Measurements from ENCODE around the gene ARL15.
"Not testable (repeated sequence)": the region's sequence is repeated elsewhere in the genome, so short reads cannot be mapped to it uniquely, and the experiment has no call there.

ARL15 gene

GRCh38 chr5:53879708-53880323 is 430.6 kb downstream of the ARL15 start:
- Histone ChIP-seq H3K36me3 (ENCODE audit: control insufficient read depth in 1 of 2, insufficient read depth in 2 of 2, low read length in 2 of 2) (no peaks in the 10 kb centered on the region), H3K27me3 (ENCODE audit: low read depth, low read length) (no peaks in the 10 kb centered on the region), H3K27ac (ENCODE audit: low read length) (no peak overlapping the region), H3K9me3 (ENCODE audit: control insufficient read depth in 1 of 2, low read length in 2 of 2) (no peaks in the 10 kb centered on the region), H3K4me1 (ENCODE audit: control insufficient read depth in 1 of 2, insufficient read depth in 2 of 2, low read length in 2 of 2) (no peaks in the 10 kb centered on the region), H3K4me3 (ENCODE audit: low read depth in 1 of 2, low read length in 2 of 2) (no peak overlapping the region)

DNA sequence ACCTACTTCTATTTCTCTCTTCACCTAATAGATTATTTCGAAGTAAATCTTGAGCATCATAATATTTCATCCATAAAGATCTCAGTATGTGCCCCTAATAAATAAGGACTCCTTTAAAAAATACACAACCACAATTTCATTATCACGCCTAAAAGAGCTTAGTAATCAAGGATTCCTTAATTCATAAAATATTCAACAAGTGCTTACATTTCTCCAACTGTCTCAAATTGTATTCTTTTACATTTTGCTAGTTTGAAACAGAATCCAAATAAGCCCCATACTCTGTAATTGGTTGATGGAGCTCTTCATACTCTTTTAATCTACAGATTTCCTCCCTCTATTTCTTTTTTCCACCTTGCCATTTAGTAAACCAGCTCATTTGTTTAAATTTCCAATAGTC is 432.4 kb downstream of the ARL15 start:
- no peaks in the 10 kb centered on the region for H3K36me3 ChIP-seq (ENCODE audit: control insufficient read depth in 1 of 2, insufficient read depth in 2 of 2, low read length in 2 of 2)
- no peaks in the 10 kb centered on the region for H3K27me3 ChIP-seq (ENCODE audit: low read depth, low read length)
- H3K4me1 ChIP-seq (ENCODE audit: control insufficient read depth in 1 of 2, insufficient read depth in 2 of 2, low read length in 2 of 2) = no peaks in the 10 kb centered on the region
- no peak overlapping the region for H3K27ac ChIP-seq (ENCODE audit: low read length)
- H3K9me3 ChIP-seq (ENCODE audit: control insufficient read depth in 1 of 2, low read length in 2 of 2) = no peaks in the 10 kb centered on the region
- no peak overlapping the region for H3K4me3 ChIP-seq (ENCODE audit: low read depth in 1 of 2, low read length in 2 of 2)

- no peaks in the 10 kb centered on the region for H3K27me3 ChIP-seq (ENCODE audit: low read depth, low read length)
- no peak overlapping the region for H3K4me3 ChIP-seq (ENCODE audit: low read depth in 1 of 2, low read length in 2 of 2)
- no peak overlapping the region for H3K27ac ChIP-seq (ENCODE audit: low read length)
- H3K4me1 ChIP-seq (ENCODE audit: control insufficient read depth in 1 of 2, insufficient read depth in 2 of 2, low read length in 2 of 2) = no peaks in the 10 kb centered on the region
- no peaks in the 10 kb centered on the region for H3K9me3 ChIP-seq (ENCODE audit: control insufficient read depth in 1 of 2, low read length in 2 of 2)
- H3K36me3 ChIP-seq (ENCODE audit: control insufficient read depth in 1 of 2, insufficient read depth in 2 of 2, low read length in 2 of 2) = no peaks in the 10 kb centered on the region
These were observed 433.1 kb downstream of the ARL15 start for GRCh38 chr5:53877243-53877642.

DNA sequence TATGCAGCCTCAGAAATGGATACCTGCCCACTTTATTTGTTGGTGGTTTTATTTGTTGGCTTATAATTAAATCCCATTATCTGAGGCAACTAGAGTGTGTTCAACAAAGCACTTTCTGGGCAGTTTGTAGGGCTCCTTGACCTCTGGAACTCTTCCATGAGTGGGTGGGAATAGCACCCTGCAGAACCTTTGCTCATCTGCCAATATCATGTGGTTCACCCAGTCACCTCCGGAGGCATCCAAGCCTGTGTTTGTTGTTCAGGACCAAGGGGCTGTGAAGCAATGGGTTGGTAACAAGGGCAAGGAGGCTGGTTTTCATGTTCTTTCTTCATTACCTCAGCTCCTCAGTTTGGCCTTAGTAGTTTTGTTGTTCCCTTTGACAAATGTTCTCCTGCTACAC is 436.0 kb downstream of the ARL15 start:
- Histone ChIP-seq H3K4me1 (ENCODE audit: control insufficient read depth in 1 of 2, insufficient read depth in 2 of 2, low read length in 2 of 2) (no peaks in the 10 kb centered on the region), H3K27me3 (ENCODE audit: low read depth, low read length) (no peaks in the 10 kb centered on the region), H3K27ac (ENCODE audit: low read length) (no peak overlapping the region), H3K4me3 (ENCODE audit: low read depth in 1 of 2, low read length in 2 of 2) (no peak overlapping the region), H3K9me3 (ENCODE audit: control insufficient read depth in 1 of 2, low read length in 2 of 2) (no peaks in the 10 kb centered on the region), H3K36me3 (ENCODE audit: control insufficient read depth in 1 of 2, insufficient read depth in 2 of 2, low read length in 2 of 2) (no peaks in the 10 kb centered on the region)

- H3K36me3 ChIP-seq (ENCODE audit: control insufficient read depth in 1 of 2, insufficient read depth in 2 of 2, low read length in 2 of 2) = no peaks in the 10 kb centered on the region
- H3K27me3 ChIP-seq (ENCODE audit: low read depth, low read length) = no peaks in the 10 kb centered on the region
- no peak overlapping the region for H3K4me3 ChIP-seq (ENCODE audit: low read depth in 1 of 2, low read length in 2 of 2)
- H3K27ac ChIP-seq (ENCODE audit: low read length) = no peak overlapping the region
- H3K9me3 ChIP-seq (ENCODE audit: control insufficient read depth in 1 of 2, low read length in 2 of 2) = no peaks in the 10 kb centered on the region
- H3K4me1 ChIP-seq (ENCODE audit: control insufficient read depth in 1 of 2, insufficient read depth in 2 of 2, low read length in 2 of 2) = no peaks in the 10 kb centered on the region
These were observed 437.1 kb downstream of the ARL15 start for GRCh38 chr5:53873235-53873634.

GRCh38 chr5:53871775-53872174 is 438.6 kb downstream of the ARL15 start:
- Histone ChIP-seq H3K4me1 (ENCODE audit: control insufficient read depth in 1 of 2, insufficient read depth in 2 of 2, low read length in 2 of 2) (no peaks in the 10 kb centered on the region), H3K4me3 (ENCODE audit: low read depth in 1 of 2, low read length in 2 of 2) (no peak overlapping the region), H3K27ac (ENCODE audit: low read length) (no peak overlapping the region), H3K36me3 (ENCODE audit: control insufficient read depth in 1 of 2, insufficient read depth in 2 of 2, low read length in 2 of 2) (no peaks in the 10 kb centered on the region), H3K9me3 (ENCODE audit: control insufficient read depth in 1 of 2, low read length in 2 of 2) (no peaks in the 10 kb centered on the region), H3K27me3 (ENCODE audit: low read depth, low read length) (no peaks in the 10 kb centered on the region)

DNA sequence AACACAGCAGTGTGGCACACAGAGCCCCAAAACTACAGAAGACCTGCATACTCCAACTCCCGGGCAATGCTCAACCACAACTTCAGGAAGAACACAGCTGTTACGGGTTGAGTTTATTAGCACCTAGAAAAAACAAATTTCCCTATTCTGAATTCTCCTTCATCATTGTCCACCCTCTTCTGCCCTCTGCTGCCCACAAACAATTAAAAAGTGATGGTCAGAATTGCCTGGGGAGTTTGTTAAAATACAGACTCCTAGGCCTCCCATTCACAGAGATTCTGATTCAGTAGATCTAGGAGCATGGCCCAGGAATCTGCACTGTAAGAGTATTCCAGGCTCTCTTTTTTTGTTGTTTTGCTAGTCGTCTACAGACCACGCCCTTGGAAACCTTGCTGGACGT is 439.3 kb downstream of the ARL15 start:
- Histone ChIP-seq H3K27ac (ENCODE audit: low read length) (no peak overlapping the region), H3K4me1 (ENCODE audit: control insufficient read depth in 1 of 2, insufficient read depth in 2 of 2, low read length in 2 of 2) (no peaks in the 10 kb centered on the region), H3K4me3 (ENCODE audit: low read depth in 1 of 2, low read length in 2 of 2) (no peak overlapping the region), H3K27me3 (ENCODE audit: low read depth, low read length) (no peaks in the 10 kb centered on the region), H3K9me3 (ENCODE audit: control insufficient read depth in 1 of 2, low read length in 2 of 2) (no peaks in the 10 kb centered on the region), H3K36me3 (ENCODE audit: control insufficient read depth in 1 of 2, insufficient read depth in 2 of 2, low read length in 2 of 2) (no peaks in the 10 kb centered on the region)

- no peak overlapping the region for H3K27ac ChIP-seq (ENCODE audit: low read length)
- no peaks in the 10 kb centered on the region for H3K4me1 ChIP-seq (ENCODE audit: control insufficient read depth in 1 of 2, insufficient read depth in 2 of 2, low read length in 2 of 2)
- no peaks in the 10 kb centered on the region for H3K27me3 ChIP-seq (ENCODE audit: low read depth, low read length)
- peaks cover 0 to 19% of the 10 kb centered on the region in 2 donors for H3K9me3 ChIP-seq (ENCODE audit: control insufficient read depth in 1 of 2, low read length in 2 of 2)
- no peaks in the 10 kb centered on the region for H3K36me3 ChIP-seq (ENCODE audit: control insufficient read depth in 1 of 2, insufficient read depth in 2 of 2, low read length in 2 of 2)
- no peak overlapping the region for H3K4me3 ChIP-seq (ENCODE audit: low read depth in 1 of 2, low read length in 2 of 2)
These were observed 451.5 kb downstream of the ARL15 start for GRCh38 chr5:53858700-53859456.

DNA sequence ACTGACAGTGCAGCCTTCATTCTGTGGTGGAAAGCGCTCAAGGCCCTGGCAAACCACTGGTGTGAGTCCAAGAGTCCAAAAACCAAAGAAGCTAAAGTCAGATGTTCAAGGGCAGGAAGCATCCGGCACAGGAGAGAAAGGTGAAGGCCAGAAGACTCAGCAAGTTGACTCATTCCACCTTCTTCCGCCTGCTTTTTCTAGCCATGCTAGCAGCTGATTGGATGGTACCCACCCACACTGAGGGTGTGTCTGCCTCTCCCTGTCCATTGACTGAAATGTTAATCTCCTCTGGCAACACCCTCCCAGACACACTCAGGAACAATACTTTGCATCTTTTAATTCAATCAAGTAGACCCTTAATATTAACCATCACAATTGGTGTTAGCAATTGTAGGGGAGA is 453.9 kb downstream of the ARL15 start:
- H3K4me3 ChIP-seq (ENCODE audit: low read depth in 1 of 2, low read length in 2 of 2) = no peak overlapping the region
- H3K4me1 ChIP-seq (ENCODE audit: control insufficient read depth in 1 of 2, insufficient read depth in 2 of 2, low read length in 2 of 2) = no peaks in the 10 kb centered on the region
- H3K27me3 ChIP-seq (ENCODE audit: low read depth, low read length) = no peaks in the 10 kb centered on the region
- no peaks in the 10 kb centered on the region for H3K36me3 ChIP-seq (ENCODE audit: control insufficient read depth in 1 of 2, insufficient read depth in 2 of 2, low read length in 2 of 2)
- H3K27ac ChIP-seq (ENCODE audit: low read length) = no peak overlapping the region
- H3K9me3 ChIP-seq (ENCODE audit: control insufficient read depth in 1 of 2, low read length in 2 of 2) = peaks cover 0 to 19% of the 10 kb centered on the region in 2 donors

DNA sequence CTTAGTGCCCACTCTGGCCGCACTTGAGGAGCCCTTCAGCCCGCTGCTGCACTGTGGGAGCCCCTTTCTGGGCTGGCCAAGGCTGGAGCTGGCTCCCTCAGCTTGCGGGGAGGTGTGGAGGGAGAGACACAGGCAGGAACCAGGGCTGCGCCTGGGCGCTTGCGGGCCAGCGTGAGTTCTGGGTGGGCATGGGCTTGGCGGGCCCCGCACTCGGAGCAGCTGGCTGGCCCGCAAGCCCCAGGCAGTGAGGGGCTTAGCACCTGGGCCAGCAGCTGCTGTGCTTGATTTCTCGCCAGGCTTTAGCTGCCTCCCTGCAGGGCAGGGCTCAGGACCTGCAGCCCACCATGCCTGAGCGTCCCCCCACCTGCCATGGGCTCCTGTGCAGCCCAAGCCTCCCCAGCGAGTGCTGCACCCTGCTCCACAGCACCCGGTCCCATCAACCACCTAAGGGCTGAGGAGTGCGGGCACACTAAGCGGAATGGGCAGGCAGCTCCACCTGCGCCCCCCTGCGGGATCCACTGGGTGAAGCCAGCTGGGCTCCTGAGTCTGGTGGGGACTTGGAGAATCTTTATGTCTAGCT is 473.4 kb downstream of the ARL15 start:
- H3K4me3 ChIP-seq (ENCODE audit: low read depth in 1 of 2, low read length in 2 of 2); H3K9me3 ChIP-seq (ENCODE audit: control insufficient read depth in 1 of 2, low read length in 2 of 2); H3K27ac ChIP-seq (ENCODE audit: low read length); H3K4me1 ChIP-seq (ENCODE audit: control insufficient read depth in 1 of 2, insufficient read depth in 2 of 2, low read length in 2 of 2); H3K36me3 ChIP-seq (ENCODE audit: control insufficient read depth in 1 of 2, insufficient read depth in 2 of 2, low read length in 2 of 2); H3K27me3 ChIP-seq (ENCODE audit: low read depth, low read length): not testable (repeated sequence)

DNA sequence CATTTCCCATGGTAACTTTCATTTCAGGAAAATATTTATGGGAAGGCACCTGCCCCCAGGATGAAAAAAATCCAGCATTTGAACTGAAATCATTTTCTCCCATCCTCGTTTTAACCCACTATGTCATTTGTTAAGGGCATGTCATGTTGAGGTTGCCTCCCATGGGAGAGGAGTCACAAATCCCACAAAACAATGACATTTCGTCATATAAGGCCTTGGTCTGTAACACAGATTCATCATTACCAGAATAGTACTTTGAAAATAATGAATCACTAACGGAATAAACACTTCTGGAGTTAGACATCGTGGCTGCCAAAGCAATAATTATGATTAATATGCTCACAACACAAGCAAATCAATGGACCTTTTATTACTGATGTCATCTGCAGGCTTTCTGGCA is 475.9 kb downstream of the ARL15 start:
- Histone ChIP-seq H3K27me3 (ENCODE audit: low read depth, low read length) (no peaks in the 10 kb centered on the region), H3K9me3 (ENCODE audit: control insufficient read depth in 1 of 2, low read length in 2 of 2) (peaks cover 5% of the 10 kb centered on the region in 2 donors), H3K27ac (ENCODE audit: low read length) (no peak overlapping the region), H3K4me3 (ENCODE audit: low read depth in 1 of 2, low read length in 2 of 2) (no peak overlapping the region), H3K36me3 (ENCODE audit: control insufficient read depth in 1 of 2, insufficient read depth in 2 of 2, low read length in 2 of 2) (no peaks in the 10 kb centered on the region), H3K4me1 (ENCODE audit: control insufficient read depth in 1 of 2, insufficient read depth in 2 of 2, low read length in 2 of 2) (no peaks in the 10 kb centered on the region)

Data from muscle layer of duodenum (tissue), 2 donors.